HCT116 (cell line): ENCODE data around the gene TMEM60. TPM values are rescaled to one million over a fixed set of nuclear protein-coding genes. Genes with fewer than 3 reads are reported as not detected.

Experiments used
- ATAC-seq: fragments of 200-7000 bp; cut with Tn5 transposase; 2 replicates; pipeline ENCODE4 v1.9.1; 2020; ENCODE audit warnings: mild to moderate bottlenecking, moderate library complexity
- BruUV-seq: library from RNA; stranded (reverse); fragments of 400-500 nt; replicated peaks from 2 replicates; lab custom pipeline; 2021; lab: Mats Ljungman, UMichigan
- CTCF ChIA-PET: fragments of 300-600 bp; sonication (Branson Sonifier 250); formaldehyde crosslinking; loops from one replicate; lab custom pipeline; 2021; ENCODE audit warnings: antibody characterized with exemption; lab: Charles Lee
- POLR2A ChIA-PET: fragments of 300-600, 350-600 bp; sonication (Branson Sonifier 250); formaldehyde crosslinking; loops from one replicate; lab custom pipeline; 2021; ENCODE audit warnings: antibody characterized with exemption; lab: Charles Lee
- RAD21 ChIA-PET, 2 experiments: fragments of 300-600 bp; sonication (Branson Sonifier 250); formaldehyde crosslinking; loops; one replicate each; lab custom pipeline; 2023; ENCODE audit warnings: low total read pairs in 2 of 2; ENCODE audit not compliant: uncharacterized antibody in 2 of 2, unreplicated experiment in 2 of 2, low non-redundant PET in 1 of 2; lab: Charles Lee
- DNase-seq: peaks from one replicate; pipeline ENCODE4 v3.0.0-alpha.2; 2010; ENCODE audit warnings: low read depth, low spot score
- H2AFZ ChIP-seq: fragments of 200-600 bp; shearing (Covaris generic), sonication (generic); 2 replicates; pipeline ENCODE4 v1.6.1; 2017; ENCODE audit warnings: low read depth, mixed run types, mixed read lengths, antibody characterized with exemption, low read length; ENCODE audit not compliant: poor library complexity, severe bottlenecking
- H3K27ac ChIP-seq: 2 replicates; pipeline ENCODE4 v1.5.1; 2012; ENCODE audit warnings: low read depth, low read length
- H3K27me3 ChIP-seq: fragments of 200-600 bp; sonication (generic); 2 replicates; pipeline ENCODE4 v1.6.1; 2016; ENCODE audit warnings: mixed run types, low read length, mixed read lengths; ENCODE audit not compliant: insufficient read depth
- H3K36me3 ChIP-seq, 2 experiments: fragments of 200-500 bp in 1 of 2; fragments of 200-600 bp in 1 of 2; sonication (Bioruptor generic) in 1 of 2; sonication (generic) in 1 of 2; 2 replicates each; pipeline versions ENCODE4 v1.5.1 to v1.6.1; 2014 to 2016; ENCODE audit warnings: low read length in 2 of 2, inconsistent platforms in 1 of 2, mixed read lengths in 1 of 2, mixed run types in 1 of 2; ENCODE audit not compliant: insufficient read depth in 2 of 2, control insufficient read depth in 1 of 2
- H3K4me1 ChIP-seq, 2 experiments: fragments of 200-600 bp in 1 of 2; sonication (generic) in 1 of 2; 2 replicates each; pipeline versions ENCODE4 v1.5.1 to v1.6.1; 2012 to 2017; ENCODE audit warnings: low read length in 2 of 2, inconsistent platforms in 1 of 2, mild to moderate bottlenecking in 1 of 2, mixed read lengths in 1 of 2, mixed run types in 1 of 2, moderate library complexity in 1 of 2; ENCODE audit not compliant: insufficient read depth in 2 of 2, control insufficient read depth in 1 of 2
- H3K4me2 ChIP-seq: fragments of 200-600 bp; sonication (generic); 2 replicates; pipeline ENCODE4 v1.6.1; 2017; ENCODE audit warnings: mixed run types, low read length, mixed read lengths
- H3K4me3 ChIP-seq, 2 experiments: fragments of 200-600 bp in 1 of 2; sonication (generic) in 1 of 2; replicated peaks in 1 of 2; 2 replicates each; pipeline ENCODE4 v1.5.1; 2011 to 2016; ENCODE audit warnings: low read length in 2 of 2, control low read depth in 1 of 2, low read depth in 1 of 2, mild to moderate bottlenecking in 1 of 2, mixed read lengths in 1 of 2, mixed run types in 1 of 2
- H3K79me2 ChIP-seq: fragments of 200-600 bp; sonication (generic); 2 replicates; pipeline ENCODE4 v1.6.1; 2017; ENCODE audit warnings: mild to moderate bottlenecking, mixed run types, low read length, moderate library complexity, mixed read lengths; ENCODE audit not compliant: insufficient read depth
- H3K9ac ChIP-seq: fragments of 200-600 bp; sonication (generic); 2 replicates; pipeline ENCODE4 v1.6.1; 2016; ENCODE audit warnings: low read length, mixed read lengths
- H3K9me2 ChIP-seq: fragments of 200-600 bp; sonication (generic), shearing (Covaris generic); 2 replicates; pipeline ENCODE4 v1.6.1; 2017; ENCODE audit warnings: mixed run types, mild to moderate bottlenecking, moderate library complexity; ENCODE audit not compliant: insufficient read depth
- H3K9me3 ChIP-seq, 2 experiments: fragments of 200-500 bp in 1 of 2; fragments of 200-600 bp in 1 of 2; sonication (Bioruptor generic) in 1 of 2; sonication (generic) in 1 of 2; 2 replicates each; pipeline ENCODE4 v1.6.1; 2014 to 2017; ENCODE audit warnings: low read length in 2 of 2, mixed read lengths in 2 of 2, inconsistent platforms in 1 of 2, low read depth in 1 of 2, mild to moderate bottlenecking in 1 of 2, mixed run types in 1 of 2, moderate library complexity in 1 of 2; ENCODE audit not compliant: control insufficient read depth in 1 of 2, insufficient read depth in 1 of 2
- H4K20me1 ChIP-seq: fragments of 200-600 bp; sonication (generic), shearing (Covaris generic); 2 replicates; pipeline ENCODE4 v1.6.1; 2017; ENCODE audit warnings: mixed run types, mild to moderate bottlenecking, moderate library complexity; ENCODE audit not compliant: insufficient read depth
- CBX3 ChIP-seq: IDR thresholded peaks from 2 replicates; pipeline ENCODE4 v1.6.1; 2012; ENCODE audit warnings: low read depth
- CEBPB ChIP-seq: IDR thresholded peaks from 2 replicates; pipeline ENCODE4 v1.6.1; 2012; ENCODE audit warnings: low read depth
- CTCF ChIP-seq, 3 experiments: fragments of 200-600 bp in 1 of 3; sonication (generic) in 1 of 3; IDR thresholded peaks in 2 of 3; conservative IDR thresholded peaks in 1 of 3; 2 replicates each; pipeline ENCODE4 v1.5.1; 2012 to 2017; ENCODE audit warnings: low read depth in 2 of 3, low read length in 2 of 3, antibody characterized with exemption in 1 of 3, borderline replicate concordance in 1 of 3, control low read depth in 1 of 3, mild to moderate bottlenecking in 1 of 3, mixed read lengths in 1 of 3, mixed run types in 1 of 3, moderate library complexity in 1 of 3; ENCODE audit not compliant: insufficient read depth in 1 of 3
- EGR1 ChIP-seq: IDR thresholded peaks from 2 replicates; pipeline ENCODE4 v1.6.1; 2012; ENCODE audit warnings: low read depth
- ELF1 ChIP-seq: IDR thresholded peaks from 2 replicates; pipeline ENCODE4 v1.6.1; 2012; ENCODE audit warnings: low read depth, borderline replicate concordance
- FOSL1 ChIP-seq: IDR thresholded peaks from 2 replicates; pipeline ENCODE4 v1.6.1; 2012; ENCODE audit warnings: low read depth
- JUND ChIP-seq: IDR thresholded peaks from 2 replicates; pipeline ENCODE4 v1.6.1; 2012
- MAX ChIP-seq: IDR thresholded peaks from 2 replicates; pipeline ENCODE4 v1.6.1; 2012
- POLR2A ChIP-seq: IDR thresholded peaks from 2 replicates; pipeline ENCODE4 v1.7.0; 2011; ENCODE audit warnings: borderline replicate concordance; ENCODE audit not compliant: insufficient read depth, insufficient read length; ENCODE audit errors: extremely low read depth
- POLR2AphosphoS5 ChIP-seq: IDR thresholded peaks from 2 replicates; pipeline ENCODE4 v1.6.1; 2011; ENCODE audit warnings: mild to moderate bottlenecking, low read depth, low read length, moderate library complexity
- RAD21 ChIP-seq: IDR thresholded peaks from 2 replicates; pipeline ENCODE4 v1.6.1; 2012; ENCODE audit warnings: low read depth, mild to moderate bottlenecking
- REST ChIP-seq: IDR thresholded peaks from 2 replicates; pipeline ENCODE4 v1.6.1; 2012; ENCODE audit warnings: low read depth
- SIN3A ChIP-seq: IDR thresholded peaks from 2 replicates; pipeline ENCODE4 v1.6.1; 2012; ENCODE audit warnings: low read depth
- SP1 ChIP-seq: IDR thresholded peaks from 2 replicates; pipeline ENCODE4 v1.6.1; 2012; ENCODE audit warnings: low read depth
- SRF ChIP-seq: IDR thresholded peaks from 2 replicates; pipeline ENCODE4 v1.6.1; 2012; ENCODE audit warnings: low read depth
- YY1 ChIP-seq: IDR thresholded peaks from 2 replicates; pipeline ENCODE4 v1.6.1; 2011; ENCODE audit warnings: low read length, low read depth, moderate library complexity, mild to moderate bottlenecking; ENCODE audit not compliant: insufficient replicate concordance; ENCODE audit errors: extremely low read depth
- ZBTB33 ChIP-seq: IDR thresholded peaks from 2 replicates; pipeline ENCODE4 v1.6.1; 2011; ENCODE audit warnings: mild to moderate bottlenecking, low read length, moderate library complexity; ENCODE audit not compliant: insufficient replicate concordance; ENCODE audit errors: extremely low read depth
- ZNF274 ChIP-seq: fragments of 200-500 bp; sonication (Bioruptor generic); IDR thresholded peaks from 2 replicates; pipeline ENCODE4 v1.6.1; 2014; ENCODE audit warnings: mild to moderate bottlenecking, low read depth, low read length, inconsistent platforms
- intact Hi-C: fragments of 100-400 bp; cut with micrococcal nuclease; formaldehyde crosslinking; loops from 2 replicates; pipeline ENCODE4 v1.10.0; 2022
- total RNA-seq: library from RNA; stranded (reverse); gene quantifications from one replicate; pipeline ENCODE4 v1.2.1, GENCODE V29; 2021; ENCODE audit not compliant: unreplicated experiment

TMEM60 gene
- total RNA-seq, 1 experiment from 2014 or later, result 10.3 TPM

- ATAC-seq (no peak), DNase-seq (no peak)
- Histone ChIP-seq H3K4me1 (no peaks in the 10 kb centered on the region), H3K9me3 (no peaks in the 10 kb centered on the region), H3K27ac (no peak overlapping the region), H3K9ac (no peak overlapping the region), H4K20me1 (no peaks in the 10 kb centered on the region), H2AFZ (no peak overlapping the region), H3K4me3 (no peak overlapping the region), H3K36me3 (no peaks in the 10 kb centered on the region), H3K4me2 (no peak overlapping the region), H3K9me2 (no peaks in the 10 kb centered on the region), H3K79me2 (peaks cover 34% of the 10 kb centered on the region), H3K27me3 (no peaks in the 10 kb centered on the region)
- RAD21 ChIA-PET, result no interaction called here
- BruUV-seq, result no TSS peak
- CTCF ChIA-PET, result no interaction called here
- TF ChIP-seq POLR2AphosphoS5, result no peak
- no peak for TF ChIP-seq CBX3
- no peak for TF ChIP-seq RAD21
- TF ChIP-seq EGR1, result no peak
- TF ChIP-seq SP1, result no peak
- no peak for TF ChIP-seq CTCF (IDR thresholded peaks at IDR 0.05 in 2 of 3, conservative IDR thresholded peaks at IDR 0.05 in 1 of 3; ENCODE audit: borderline replicate concordance in 1 of 3, insufficient read depth in 1 of 3, low read depth in 2 of 3, low read length in 2 of 3)
- TF ChIP-seq ELF1, result no peak
- TF ChIP-seq YY1, result no peak
- no peak for TF ChIP-seq MAX
- no peak for TF ChIP-seq POLR2A
- TF ChIP-seq SIN3A, result no peak
- TF ChIP-seq ZNF274, result no peak
- TF ChIP-seq FOSL1, result no peak
- TF ChIP-seq ZBTB33, result no peak
- TF ChIP-seq JUND, result no peak
- TF ChIP-seq REST, result no peak
- no peak for TF ChIP-seq SRF
- no peak for TF ChIP-seq CEBPB
- intact Hi-C loops, result no loop called here
- POLR2A ChIA-PET, result no interaction called here
Measured at GRCh38 chr7:77752016-77752415, 46.2 kb downstream of the TMEM60 start.
